Glomerular visceral epithelial cell (primary cell): ENCODE data around the gene NME2.

Source experiments
- DNase-seq: peaks from one replicate; pipeline ENCODE4 v3.0.0-alpha.2; 2016; ENCODE audit errors: extremely low spot score

The NME2 gene

DNA sequence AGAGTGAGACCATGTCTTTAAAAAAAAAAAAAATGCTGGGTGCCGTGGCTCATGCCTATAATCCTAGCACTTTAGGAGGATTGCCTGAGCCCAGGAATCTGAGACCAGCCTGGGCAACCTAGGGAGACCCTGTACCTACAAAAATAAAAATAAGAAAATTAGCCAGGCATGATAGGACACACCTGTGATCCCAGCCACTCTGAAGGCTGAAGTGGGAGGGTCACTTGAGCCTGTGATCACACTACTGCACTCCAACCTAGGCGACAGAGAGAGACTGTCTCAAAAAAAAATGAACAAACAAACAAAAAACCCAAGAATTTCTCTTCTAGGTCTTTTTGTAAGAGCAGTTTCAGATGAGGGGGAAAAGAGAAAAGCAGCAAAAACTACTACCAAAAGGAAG is 34.6 kb downstream of the NME2 start:
- no peak for DNase-seq

- no peak for DNase-seq
Observed at GRCh38 chr17:51203838-51204237, 37.6 kb downstream of the NME2 start.

DNA sequence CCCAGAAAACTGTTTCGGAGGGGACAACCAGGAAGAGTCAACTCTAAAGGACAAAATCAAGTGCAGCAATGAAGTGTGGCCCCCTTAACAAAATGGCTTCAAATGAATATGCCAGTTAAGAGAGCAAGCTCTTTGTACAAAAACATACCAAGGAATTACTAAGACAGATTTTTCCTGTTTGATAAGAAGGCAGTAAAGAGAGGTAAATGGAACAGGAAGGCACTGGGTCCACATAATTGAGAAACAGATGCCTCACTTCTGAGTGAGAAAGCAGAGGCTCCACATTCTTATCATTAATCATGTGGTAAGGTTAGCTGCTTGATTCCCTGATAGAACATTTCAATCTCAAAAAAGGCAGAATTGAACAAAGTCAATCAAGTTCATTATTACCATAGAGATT is 48.7 kb downstream of the NME2 start:
- no peak for DNase-seq

DNA sequence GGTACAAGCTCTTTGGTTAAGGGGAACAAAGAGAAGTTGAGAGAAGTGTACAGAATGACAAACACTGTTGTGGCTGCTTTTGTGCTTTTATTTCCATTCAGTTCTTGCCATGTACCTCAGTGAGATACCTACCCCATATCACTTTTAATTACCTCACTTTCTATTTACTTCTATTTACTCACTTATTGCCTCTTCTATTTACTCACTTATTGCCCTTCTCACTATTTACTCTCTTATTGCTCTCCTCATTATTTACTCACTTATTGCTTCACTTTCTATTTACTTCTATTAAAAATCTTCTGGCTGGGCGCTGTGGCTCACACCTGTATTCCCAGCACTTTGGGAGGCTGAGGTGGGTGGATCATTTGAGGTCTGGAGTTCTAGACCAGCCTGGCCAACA is 51.7 kb downstream of the NME2 start:
- DNase-seq = no peak

DNA sequence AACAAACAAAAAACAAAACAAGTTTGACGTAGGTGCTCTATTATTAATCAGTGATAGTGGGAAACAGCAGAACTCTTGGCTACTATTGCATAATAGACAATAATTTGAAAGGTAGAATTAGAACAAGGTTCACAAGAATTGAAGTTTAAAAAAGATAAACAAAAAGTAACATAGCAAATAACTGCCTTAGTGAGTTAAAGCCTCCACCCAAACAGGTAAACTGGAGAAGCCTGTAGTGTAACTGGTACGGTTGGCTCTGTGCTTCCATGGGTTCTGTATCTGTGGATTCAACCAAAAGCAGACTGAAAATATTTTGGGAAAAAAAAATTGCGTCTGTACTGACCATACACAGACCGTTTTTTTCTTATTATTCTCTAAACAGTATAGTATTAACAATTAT is 55.1 kb downstream of the NME2 start:
- no peak for DNase-seq
